Nephron (organoid): ENCODE measurements around the gene TP53I13.

ENCODE experiments used
- H3K27ac Mint-ChIP-seq, 3 experiments: 2 replicates each; pipeline ENCODE4 v1.8.0; 2020; ENCODE audit warnings: mixed read lengths in 3 of 3, mild to moderate bottlenecking in 2 of 3, moderate library complexity in 1 of 3
- H3K27me3 Mint-ChIP-seq: 2 replicates; pipeline ENCODE4 v1.8.0; 2021; ENCODE audit warnings: low read depth, mild to moderate bottlenecking, moderate library complexity, mixed read lengths
- H3K36me3 Mint-ChIP-seq: 2 replicates; pipeline ENCODE4 v1.8.0; 2020; ENCODE audit warnings: low read depth, mixed read lengths
- H3K4me1 Mint-ChIP-seq: 2 replicates; pipeline ENCODE4 v1.8.0; 2020; ENCODE audit warnings: mixed read lengths
- H3K4me3 Mint-ChIP-seq, 3 experiments: 2 replicates each; pipeline ENCODE4 v1.8.0; 2020; ENCODE audit warnings: mild to moderate bottlenecking in 3 of 3, mixed read lengths in 3 of 3, moderate library complexity in 2 of 3
- H3K9me3 Mint-ChIP-seq: 2 replicates; pipeline ENCODE4 v1.8.0; 2020; ENCODE audit warnings: mixed read lengths
- TF ChIP-seq, protein P1 (sequence below), 3 experiments: fragments of 200-600 bp; sonication (generic); IDR thresholded peaks; one replicate each; pipeline ENCODE4 v1.5.0; 2021; ENCODE audit warnings: antibody characterized with exemption in 3 of 3; ENCODE audit not compliant: unreplicated experiment in 3 of 3

Gene TP53I13

DNA sequence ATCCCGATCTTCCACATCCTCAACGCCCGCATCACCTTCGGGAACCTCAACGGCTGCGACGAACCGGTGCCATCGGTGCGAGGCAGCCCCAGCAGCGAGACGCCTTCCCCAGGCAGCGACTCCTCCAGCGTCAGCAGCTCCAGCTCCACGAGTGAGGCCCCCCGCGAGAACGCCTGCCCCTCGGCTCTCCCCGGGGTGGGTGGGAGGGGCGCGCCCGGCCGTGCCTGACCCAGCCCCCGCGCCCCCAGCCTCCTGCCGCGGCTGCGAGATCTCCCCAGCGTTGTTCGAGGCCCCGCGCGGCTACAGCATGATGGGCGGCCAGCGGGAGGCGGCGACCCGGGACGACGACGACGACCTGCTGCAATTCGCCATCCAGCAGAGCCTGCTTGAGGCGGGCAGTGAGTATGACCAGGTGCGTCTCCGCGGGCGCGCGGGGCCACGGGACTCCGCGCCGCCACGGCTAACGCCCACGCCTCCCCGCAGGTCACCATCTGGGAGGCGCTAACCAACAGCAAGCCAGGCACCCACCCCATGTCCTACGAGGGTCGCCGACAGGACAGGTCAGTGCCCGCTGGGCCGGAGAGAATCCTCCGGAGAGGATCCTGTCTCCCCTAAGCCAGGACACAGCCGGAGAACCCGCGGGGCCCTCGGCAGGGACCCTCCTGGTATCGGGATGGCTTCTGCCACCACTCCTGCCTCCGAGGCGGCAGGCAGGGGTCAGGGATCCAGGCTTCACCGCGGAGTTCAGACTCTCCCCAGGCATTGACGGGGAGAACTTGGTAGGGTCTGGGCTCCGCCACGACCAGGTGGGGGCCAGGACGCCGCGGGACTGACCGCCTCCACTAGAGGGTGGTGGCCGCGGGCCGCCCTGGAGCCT lies 44.1 kb downstream of the TP53I13 start:
- H3K4me3 Mint-ChIP-seq, result no peak overlapping the region
- peaks cover 21% of the 10 kb centered on the region for H3K4me1 Mint-ChIP-seq
- TF ChIP-seq, protein P1, sequence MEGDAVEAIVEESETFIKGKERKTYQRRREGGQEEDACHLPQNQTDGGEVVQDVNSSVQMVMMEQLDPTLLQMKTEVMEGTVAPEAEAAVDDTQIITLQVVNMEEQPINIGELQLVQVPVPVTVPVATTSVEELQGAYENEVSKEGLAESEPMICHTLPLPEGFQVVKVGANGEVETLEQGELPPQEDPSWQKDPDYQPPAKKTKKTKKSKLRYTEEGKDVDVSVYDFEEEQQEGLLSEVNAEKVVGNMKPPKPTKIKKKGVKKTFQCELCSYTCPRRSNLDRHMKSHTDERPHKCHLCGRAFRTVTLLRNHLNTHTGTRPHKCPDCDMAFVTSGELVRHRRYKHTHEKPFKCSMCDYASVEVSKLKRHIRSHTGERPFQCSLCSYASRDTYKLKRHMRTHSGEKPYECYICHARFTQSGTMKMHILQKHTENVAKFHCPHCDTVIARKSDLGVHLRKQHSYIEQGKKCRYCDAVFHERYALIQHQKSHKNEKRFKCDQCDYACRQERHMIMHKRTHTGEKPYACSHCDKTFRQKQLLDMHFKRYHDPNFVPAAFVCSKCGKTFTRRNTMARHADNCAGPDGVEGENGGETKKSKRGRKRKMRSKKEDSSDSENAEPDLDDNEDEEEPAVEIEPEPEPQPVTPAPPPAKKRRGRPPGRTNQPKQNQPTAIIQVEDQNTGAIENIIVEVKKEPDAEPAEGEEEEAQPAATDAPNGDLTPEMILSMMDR (IDR thresholded peaks at IDR 0.05; ENCODE audit: unreplicated experiment in 3 of 3), result no peak
- peaks cover 8% of the 10 kb centered on the region for H3K36me3 Mint-ChIP-seq
- H3K27ac Mint-ChIP-seq, result no peak overlapping the region
- H3K27me3 Mint-ChIP-seq, result peaks cover 36% of the 10 kb centered on the region
- no peaks in the 10 kb centered on the region for H3K9me3 Mint-ChIP-seq

- Mint-ChIP-seq H3K9me3 (no peaks in the 10 kb centered on the region), H3K27me3 (peaks cover 43% of the 10 kb centered on the region), H3K4me1 (peaks cover 21% of the 10 kb centered on the region), H3K4me3 (no peak overlapping the region), H3K27ac (no peak overlapping the region), H3K36me3 (peaks cover 8% of the 10 kb centered on the region)
- TF ChIP-seq, protein P1 (IDR thresholded peaks at IDR 0.05; ENCODE audit: unreplicated experiment in 3 of 3), result peak; percentile 72 to 87 (median 77)
Observed at GRCh38 chr17:29613352-29613837, 44.9 kb downstream of the TP53I13 start.

- Mint-ChIP-seq H3K4me1 (peaks cover 21% of the 10 kb centered on the region), H3K27ac (no peak overlapping the region), H3K27me3 (peaks cover 48% of the 10 kb centered on the region), H3K9me3 (no peaks in the 10 kb centered on the region), H3K36me3 (peaks cover 8% of the 10 kb centered on the region), H3K4me3 (peak overlapping the region in 2 of 3 experiments; percentile 40 to 41)
- TF ChIP-seq, protein P1 (IDR thresholded peaks at IDR 0.05; ENCODE audit: unreplicated experiment in 3 of 3), result no peak
Observed at GRCh38 chr17:29613856-29614255, 45.4 kb downstream of the TP53I13 start.

GRCh38 chr17:29614349-29615047 lies 46.0 kb downstream of the TP53I13 start:
- Mint-ChIP-seq H3K9me3 (no peaks in the 10 kb centered on the region), H3K4me3 (peak overlapping the region; percentile 54 to 80 (median 54)), H3K36me3 (peaks cover 8% of the 10 kb centered on the region), H3K4me1 (peaks cover 21% of the 10 kb centered on the region), H3K27ac (no peak overlapping the region), H3K27me3 (peaks cover 54% of the 10 kb centered on the region)
- TF ChIP-seq, protein P1 (IDR thresholded peaks at IDR 0.05; ENCODE audit: unreplicated experiment in 3 of 3), result no peak

- no peak overlapping the region for H3K27ac Mint-ChIP-seq
- H3K4me1 Mint-ChIP-seq, result peaks cover 26% of the 10 kb centered on the region
- TF ChIP-seq, protein P1 (IDR thresholded peaks at IDR 0.05; ENCODE audit: unreplicated experiment in 3 of 3), result no peak
- peaks cover 59% of the 10 kb centered on the region for H3K27me3 Mint-ChIP-seq
- no peaks in the 10 kb centered on the region for H3K9me3 Mint-ChIP-seq
- peak overlapping the region; percentile 54 to 87 (median 80) for H3K4me3 Mint-ChIP-seq
- H3K36me3 Mint-ChIP-seq, result peaks cover 8% of the 10 kb centered on the region
Observed at GRCh38 chr17:29615048-29615385, 46.5 kb downstream of the TP53I13 start.
